Kidney (tissue), 14 donors: ENCODE data around the gene KRTAP1-5. TPM values are rescaled to one million over a fixed set of nuclear protein-coding genes. Genes with fewer than 3 reads are reported as not detected.

Source experiments
- DNase-seq, 5 donors: peaks; one replicate each; pipeline ENCODE4 v3.0.0-alpha.2; 2013 to 2020
- FAIRE-seq: peaks from 2 replicates; lab custom pipeline; 2012; peaks lifted over from hg19 to GRCh38; lab: Jason Lieb, UNC
- H3K27ac ChIP-seq, 2 donors: one replicate each; pipeline ENCODE4 v1.7.0; 2013; ENCODE audit warnings: low read depth in 2 of 2, low read length in 2 of 2, inconsistent platforms in 1 of 2
- H3K27me3 ChIP-seq: one replicate; pipeline ENCODE4 v1.7.1; 2013; ENCODE audit warnings: low read length, inconsistent platforms; ENCODE audit not compliant: control insufficient read depth, insufficient read depth
- H3K36me3 ChIP-seq, 3 donors: one replicate each; pipeline versions ENCODE4 v1.7.0 to v1.7.1; 2013; ENCODE audit warnings: low read length in 3 of 3, control low read depth in 1 of 3, inconsistent platforms in 1 of 3; ENCODE audit not compliant: insufficient read depth in 3 of 3, control insufficient read depth in 2 of 3
- H3K4me1 ChIP-seq, 3 donors: one replicate each; pipeline versions ENCODE4 v1.7.0 to v1.7.1; 2013; ENCODE audit warnings: low read length in 3 of 3, inconsistent platforms in 1 of 3, low read depth in 1 of 3; ENCODE audit not compliant: control insufficient read depth in 2 of 3, insufficient read depth in 2 of 3
- H3K4me3 ChIP-seq, 3 donors: one replicate each; pipeline versions ENCODE4 v1.7.0 to v1.8.1; 2013; ENCODE audit warnings: low read length in 3 of 3, control low read depth in 1 of 3, inconsistent platforms in 1 of 3
- H3K9ac ChIP-seq, 3 donors: one replicate each; pipeline versions ENCODE4 v1.7.0 to v1.7.1; 2013; ENCODE audit warnings: low read length in 3 of 3, control low read depth in 1 of 3, inconsistent platforms in 1 of 3
- H3K9me3 ChIP-seq, 3 donors: one replicate each; pipeline versions ENCODE4 v1.7.0 to v1.7.1; 2013; ENCODE audit warnings: low read length in 3 of 3, control low read depth in 1 of 3, inconsistent platforms in 1 of 3; ENCODE audit not compliant: control insufficient read depth in 2 of 3, insufficient read depth in 1 of 3
- intact Hi-C: fragments of 100-400 bp; cut with DNase I; formaldehyde crosslinking; loops from one replicate; pipeline ENCODE4 v1.11.1; 2022
- polyA plus RNA-seq: library from polyadenylated mRNA; stranded (reverse); fragments of 350-450 nt; fragmentation: Illumina TruSeq; extraction: RNeasy Lipid Tissue Mini Kit (QIAGEN cat#74804); gene quantifications from one replicate; pipeline ENCODE4 v1.2.3, GENCODE V29; 2014; ENCODE audit warnings: low read depth, low replicate concordance; ENCODE audit not compliant: insufficient read depth
- total RNA-seq: library from RNA; stranded (reverse); fragmentation: NEBNext Ultra II Directional; extraction: Animal tissue kit (Norgen Biotek cat#: 25700); gene quantifications from one replicate; pipeline ENCODE4 v1.2.1, GENCODE V29; 2021
- TF ChIP-seq, protein P1 (sequence below): IDR thresholded peaks from 3 replicates; pipeline ENCODE4 v1.5.1; 2012; ENCODE audit warnings: mild to moderate bottlenecking, moderate library complexity, borderline replicate concordance; ENCODE audit not compliant: insufficient read depth; ENCODE audit errors: extremely low read depth
- donor health status: control.
- donor health status: control.
- donor health status: control.
- donor health status: control.
- donor health status: control.
- donor health status: DM: yes; HTN: yes; CAD: no.
- donor health status: Normal renal cell carcinoma (clear cell type).

KRTAP1-5 gene
- total and polyA plus RNA-seq, 2 donors from 2014 or later, result not detected

DNA sequence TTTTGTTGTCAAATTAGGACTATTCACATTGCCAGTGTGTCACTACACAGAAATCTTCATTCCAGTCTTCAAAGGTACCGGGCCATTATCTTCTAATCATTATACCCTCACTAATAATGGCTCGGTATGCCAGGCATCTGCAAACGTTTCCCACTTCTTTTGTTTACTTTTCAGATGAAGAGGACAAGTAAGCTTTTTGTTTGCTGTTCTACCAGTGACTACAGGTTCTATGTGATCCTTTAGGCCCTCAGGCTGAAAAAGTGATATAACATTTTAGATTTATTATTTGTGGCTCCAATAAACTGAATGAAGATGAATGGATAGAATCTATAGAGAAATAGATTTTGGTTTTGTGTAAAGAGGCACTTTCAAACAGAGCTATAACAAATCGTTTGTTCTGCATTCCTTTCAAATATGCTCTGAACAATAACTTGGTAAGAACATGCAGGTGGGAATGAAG, 17.7 kb downstream of the KRTAP1-5 start:
- no peaks in the 10 kb centered on the region for H3K27me3 ChIP-seq
- DNase-seq (no peak), FAIRE-seq (no peak)
- H3K4me3 ChIP-seq, result no peak overlapping the region
- H3K27ac ChIP-seq, result no peak overlapping the region
- TF ChIP-seq, protein P1, sequence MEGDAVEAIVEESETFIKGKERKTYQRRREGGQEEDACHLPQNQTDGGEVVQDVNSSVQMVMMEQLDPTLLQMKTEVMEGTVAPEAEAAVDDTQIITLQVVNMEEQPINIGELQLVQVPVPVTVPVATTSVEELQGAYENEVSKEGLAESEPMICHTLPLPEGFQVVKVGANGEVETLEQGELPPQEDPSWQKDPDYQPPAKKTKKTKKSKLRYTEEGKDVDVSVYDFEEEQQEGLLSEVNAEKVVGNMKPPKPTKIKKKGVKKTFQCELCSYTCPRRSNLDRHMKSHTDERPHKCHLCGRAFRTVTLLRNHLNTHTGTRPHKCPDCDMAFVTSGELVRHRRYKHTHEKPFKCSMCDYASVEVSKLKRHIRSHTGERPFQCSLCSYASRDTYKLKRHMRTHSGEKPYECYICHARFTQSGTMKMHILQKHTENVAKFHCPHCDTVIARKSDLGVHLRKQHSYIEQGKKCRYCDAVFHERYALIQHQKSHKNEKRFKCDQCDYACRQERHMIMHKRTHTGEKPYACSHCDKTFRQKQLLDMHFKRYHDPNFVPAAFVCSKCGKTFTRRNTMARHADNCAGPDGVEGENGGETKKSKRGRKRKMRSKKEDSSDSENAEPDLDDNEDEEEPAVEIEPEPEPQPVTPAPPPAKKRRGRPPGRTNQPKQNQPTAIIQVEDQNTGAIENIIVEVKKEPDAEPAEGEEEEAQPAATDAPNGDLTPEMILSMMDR, result no peak
- no peaks in the 10 kb centered on the region for H3K36me3 ChIP-seq
- no peak overlapping the region for H3K9ac ChIP-seq
- no peaks in the 10 kb centered on the region for H3K4me1 ChIP-seq
- no peaks in the 10 kb centered on the region for H3K9me3 ChIP-seq
- intact Hi-C loops, result no loop called here

DNA sequence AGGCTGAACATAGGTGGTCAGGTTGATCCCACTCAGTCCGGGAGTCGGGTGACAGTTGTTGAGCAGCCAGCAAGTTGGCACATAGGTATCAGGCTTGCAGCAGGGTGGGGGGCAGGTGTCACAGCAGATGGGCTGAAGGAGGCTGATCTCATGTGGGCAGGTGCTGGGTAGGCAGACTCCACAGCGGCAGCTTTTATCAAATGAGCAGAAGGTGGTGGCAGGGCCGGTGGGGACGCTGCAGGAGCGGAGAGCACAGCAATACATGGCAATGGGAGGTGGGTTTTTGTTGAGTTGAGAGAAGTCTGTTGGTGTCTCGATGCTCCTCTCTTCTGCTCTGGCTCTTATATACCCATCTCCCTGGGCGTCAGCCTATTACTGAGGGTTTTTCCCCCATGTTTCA, 18.2 kb downstream of the KRTAP1-5 start, which contains the start of gene KRTAP3-1:
KRTAP3-1 (minus strand) TSS at position 318 of the 400 bp plus-strand sequence; CDS start at position 264, 54 bp downstream.
- Histone ChIP-seq H3K9ac (no peak within 1 kb of the TSS), H3K27ac (no peak within 1 kb of the TSS), H3K27me3 (no peaks in the 10 kb centered on the region), H3K4me1 (no peaks in the 10 kb centered on the region), H3K9me3 (no peaks in the 10 kb centered on the region), H3K36me3 (no peaks in the 10 kb centered on the region), H3K4me3 (no peak within 1 kb of the TSS)
- intact Hi-C loops, result no loop called here
- FAIRE-seq (no peak), DNase-seq (no peak)
- TF ChIP-seq, protein P1, result no peak

DNA sequence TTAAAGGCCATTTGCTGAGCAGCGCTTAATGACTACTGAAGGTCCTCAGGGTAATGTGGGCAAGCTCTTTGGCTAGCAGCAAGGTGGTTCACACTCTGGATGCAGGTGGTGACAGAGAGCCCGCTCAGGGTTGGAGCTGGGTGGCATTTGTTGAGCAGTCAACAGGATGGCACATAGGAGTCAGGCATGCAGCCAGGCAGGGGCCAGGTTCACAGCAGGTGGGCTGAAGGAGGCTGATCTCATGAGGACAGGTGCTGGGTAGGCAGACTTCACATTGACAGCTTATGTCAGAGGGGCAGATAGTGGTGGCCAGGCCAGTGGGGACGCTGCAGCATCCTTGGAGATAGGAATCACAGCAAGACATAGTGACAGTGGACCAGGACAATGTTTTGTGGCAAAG, 22.6 kb downstream of the KRTAP1-5 start:
- DNase-seq (no peak), FAIRE-seq (no peak)
- no peak overlapping the region for H3K27ac ChIP-seq
- no peaks in the 10 kb centered on the region for H3K36me3 ChIP-seq
- H3K9ac ChIP-seq, result no peak overlapping the region
- TF ChIP-seq, protein P1, result no peak
- no peak overlapping the region for H3K4me3 ChIP-seq
- no peaks in the 10 kb centered on the region for H3K4me1 ChIP-seq
- intact Hi-C loops, result no loop called here
- no peaks in the 10 kb centered on the region for H3K9me3 ChIP-seq
- H3K27me3 ChIP-seq, result no peaks in the 10 kb centered on the region

DNA sequence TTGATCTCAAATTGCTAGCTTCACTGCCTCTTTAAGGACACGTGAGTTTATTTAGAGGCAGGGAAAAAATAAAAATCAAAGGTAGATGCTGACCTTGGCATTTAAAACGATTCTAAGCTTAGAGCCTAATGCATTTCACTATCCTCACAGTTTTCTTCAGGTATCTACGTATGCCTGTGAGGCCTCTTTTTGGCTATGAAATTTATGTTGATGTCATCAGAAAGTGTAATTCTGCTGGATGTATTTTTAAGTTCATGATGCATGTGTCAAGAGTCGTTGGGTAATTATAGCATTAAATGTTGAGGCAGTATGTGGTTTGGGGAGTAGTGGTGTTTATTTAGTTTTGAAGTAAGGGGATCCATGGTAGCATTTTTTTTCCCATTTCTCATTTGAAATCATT, 23.1 kb downstream of the KRTAP1-5 start:
- no peaks in the 10 kb centered on the region for H3K9me3 ChIP-seq
- H3K27ac ChIP-seq, result no peak overlapping the region
- H3K9ac ChIP-seq, result no peak overlapping the region
- intact Hi-C loops, result no loop called here
- no peak for FAIRE-seq
- H3K27me3 ChIP-seq, result no peaks in the 10 kb centered on the region
- TF ChIP-seq, protein P1, result no peak
- H3K4me3 ChIP-seq, result no peak overlapping the region
- H3K4me1 ChIP-seq, result no peaks in the 10 kb centered on the region
- DNase-seq, result no peak
- no peaks in the 10 kb centered on the region for H3K36me3 ChIP-seq
